Right lobe of liver (tissue), 4 donors: Measurements from ENCODE around the gene ANKRD37.

Experiments used
- POLR2A ChIP-seq: fragments of 450-650 bp; IDR thresholded peaks from one replicate; pipeline ENCODE4 v1.6.1; 2017; ENCODE audit warnings: antibody characterized with exemption, mild to moderate bottlenecking
- TF ChIP-seq, protein P1 (sequence below), 4 donors: fragments of 200-600 bp in 3 of 4; fragments of 450-650 bp in 1 of 4; IDR thresholded peaks; one replicate each; pipeline versions ENCODE4 v1.5.1 to v1.8.0; 2016 to 2022; ENCODE audit warnings: antibody characterized with exemption in 4 of 4, mild to moderate bottlenecking in 2 of 4
- donor health status: DM: no; HTN: no; CAD: no.
- donor health status: DM: no; HTN: no; CAD: no.
- donor health status: DM: no; HTN: yes; CAD: no.

DNA sequence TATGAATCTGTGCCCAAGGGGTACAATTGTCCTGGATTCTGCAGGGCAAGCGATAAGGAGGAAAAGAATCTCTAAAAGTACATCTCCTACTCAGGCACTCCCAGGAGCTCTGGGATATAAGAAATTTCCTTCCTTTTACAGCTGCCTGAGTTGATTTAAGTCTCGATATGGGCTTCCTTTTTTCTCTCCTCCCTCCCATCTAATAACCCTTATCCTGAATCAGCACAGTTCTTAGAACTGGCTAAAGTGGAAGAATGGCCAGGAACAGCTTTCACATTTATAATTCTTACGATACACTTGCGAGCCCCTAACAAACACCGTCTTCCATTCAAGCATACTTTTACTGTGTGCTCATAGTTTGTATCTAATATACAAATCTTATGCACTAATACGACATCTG is 22.1 kb upstream of the ANKRD37 start:
- no peak for TF ChIP-seq POLR2A
- TF ChIP-seq, protein P1, sequence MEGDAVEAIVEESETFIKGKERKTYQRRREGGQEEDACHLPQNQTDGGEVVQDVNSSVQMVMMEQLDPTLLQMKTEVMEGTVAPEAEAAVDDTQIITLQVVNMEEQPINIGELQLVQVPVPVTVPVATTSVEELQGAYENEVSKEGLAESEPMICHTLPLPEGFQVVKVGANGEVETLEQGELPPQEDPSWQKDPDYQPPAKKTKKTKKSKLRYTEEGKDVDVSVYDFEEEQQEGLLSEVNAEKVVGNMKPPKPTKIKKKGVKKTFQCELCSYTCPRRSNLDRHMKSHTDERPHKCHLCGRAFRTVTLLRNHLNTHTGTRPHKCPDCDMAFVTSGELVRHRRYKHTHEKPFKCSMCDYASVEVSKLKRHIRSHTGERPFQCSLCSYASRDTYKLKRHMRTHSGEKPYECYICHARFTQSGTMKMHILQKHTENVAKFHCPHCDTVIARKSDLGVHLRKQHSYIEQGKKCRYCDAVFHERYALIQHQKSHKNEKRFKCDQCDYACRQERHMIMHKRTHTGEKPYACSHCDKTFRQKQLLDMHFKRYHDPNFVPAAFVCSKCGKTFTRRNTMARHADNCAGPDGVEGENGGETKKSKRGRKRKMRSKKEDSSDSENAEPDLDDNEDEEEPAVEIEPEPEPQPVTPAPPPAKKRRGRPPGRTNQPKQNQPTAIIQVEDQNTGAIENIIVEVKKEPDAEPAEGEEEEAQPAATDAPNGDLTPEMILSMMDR (IDR thresholded peaks at IDR 0.05) = no peak
